Fibroblast of villous mesenchyme (primary cell): ENCODE results near the gene KRT13. TPM values are rescaled to one million over a fixed set of nuclear protein-coding genes. Genes with fewer than 3 reads are reported as not detected.

Experiments used
- DNase-seq: peaks from one replicate; pipeline ENCODE4 v3.0.0-alpha.2; 2010; ENCODE audit warnings: low read depth
- H3K4me3 ChIP-seq: 2 replicates; pipeline ENCODE4 v1.5.1; 2011; ENCODE audit warnings: low read depth, mild to moderate bottlenecking, low read length
- CTCF ChIP-seq: IDR thresholded peaks from 2 replicates; pipeline ENCODE4 v1.5.1; 2012; ENCODE audit warnings: low read depth, mild to moderate bottlenecking, low read length; ENCODE audit not compliant: insufficient read depth
- small RNA-seq: library from RNA; depleted of rRNA; stranded (forward); fragments of <200 nt; gene quantifications from one replicate; pipeline ENCODE3, GENCODE V24; 2012
- total RNA-seq: library from RNA; depleted of rRNA; stranded (reverse); fragments of >200 nt; gene quantifications from 2 replicates; pipeline ENCODE4 v1.2.3, GENCODE V29; 2012

The KRT13 gene
- total RNA-seq, 1 donor, result not detected

DNA sequence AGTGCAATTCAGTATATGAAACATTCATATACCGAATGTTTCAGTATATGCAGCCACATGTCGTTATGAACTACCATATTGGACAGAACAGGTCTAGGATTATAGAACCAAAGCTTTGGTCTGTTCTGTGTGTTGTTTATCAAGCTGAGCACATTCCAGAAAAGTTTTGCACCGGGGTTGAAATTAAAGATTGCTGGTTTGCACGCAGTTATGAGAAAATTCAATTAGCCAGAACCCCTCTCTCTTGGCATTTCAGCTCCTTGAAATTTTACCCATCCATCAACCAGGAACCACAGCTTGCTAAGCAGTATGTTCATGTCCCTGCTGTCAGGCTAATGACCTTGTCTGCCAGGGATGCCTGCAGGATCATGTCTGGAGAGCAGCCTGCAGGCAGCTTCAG lies 47.7 kb downstream of the KRT13 start:
- no peak for TF ChIP-seq CTCF
- DNase-seq, result no peak
- no peak overlapping the region for H3K4me3 ChIP-seq

- no peak overlapping the region for H3K4me3 ChIP-seq
- TF ChIP-seq CTCF, result peak; percentile 19
- no peak for DNase-seq
Measured at GRCh38 chr17:41456204-41456603, 49.2 kb downstream of the KRT13 start.

GRCh38 chr17:41455236-41455635 lies 50.2 kb downstream of the KRT13 start:
- no peak for TF ChIP-seq CTCF
- DNase-seq, result no peak
- H3K4me3 ChIP-seq, result no peak overlapping the region

DNA sequence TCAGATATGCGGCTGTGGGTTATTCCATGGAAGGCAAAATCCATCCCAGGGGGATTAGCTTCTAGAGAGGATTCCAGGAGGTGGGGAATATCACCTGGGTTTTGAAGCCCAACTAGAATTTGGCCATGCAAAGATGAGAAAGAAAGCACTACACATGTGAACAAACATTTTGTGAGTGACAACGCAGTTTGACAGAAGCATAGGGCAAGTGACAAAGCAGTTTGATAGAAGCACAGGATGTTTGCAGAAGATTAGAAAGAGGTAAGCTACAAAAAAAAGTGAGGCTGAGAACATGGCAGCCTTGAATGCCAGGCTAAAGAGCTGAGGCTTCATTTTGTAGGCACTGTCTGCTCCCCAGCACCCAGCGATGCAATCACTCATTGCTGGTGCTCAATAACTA lies 52.3 kb downstream of the KRT13 start:
- no peak for DNase-seq
- H3K4me3 ChIP-seq, result no peak overlapping the region
- TF ChIP-seq CTCF, result no peak

DNA sequence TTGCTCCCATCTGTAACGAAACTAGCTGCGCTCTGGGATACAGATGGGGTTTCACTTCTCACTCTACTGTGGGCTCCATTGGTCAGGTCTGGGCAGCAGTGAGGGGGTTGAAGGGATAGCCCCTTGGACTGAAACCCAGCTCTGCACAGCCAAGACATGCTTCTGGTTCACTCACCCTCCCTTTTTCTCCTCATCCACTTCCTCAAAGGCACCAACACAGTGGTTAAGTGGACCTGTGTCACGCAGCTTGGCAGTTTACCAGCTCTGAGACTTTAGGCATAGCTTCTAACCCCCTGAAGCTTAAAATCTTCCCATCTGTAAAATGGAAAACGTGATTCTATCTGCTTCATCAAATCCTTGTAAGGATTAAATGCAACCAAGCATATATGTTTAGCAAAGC lies 53.1 kb downstream of the KRT13 start:
- no peak for TF ChIP-seq CTCF
- H3K4me3 ChIP-seq, result no peak overlapping the region
- DNase-seq, result no peak

DNA sequence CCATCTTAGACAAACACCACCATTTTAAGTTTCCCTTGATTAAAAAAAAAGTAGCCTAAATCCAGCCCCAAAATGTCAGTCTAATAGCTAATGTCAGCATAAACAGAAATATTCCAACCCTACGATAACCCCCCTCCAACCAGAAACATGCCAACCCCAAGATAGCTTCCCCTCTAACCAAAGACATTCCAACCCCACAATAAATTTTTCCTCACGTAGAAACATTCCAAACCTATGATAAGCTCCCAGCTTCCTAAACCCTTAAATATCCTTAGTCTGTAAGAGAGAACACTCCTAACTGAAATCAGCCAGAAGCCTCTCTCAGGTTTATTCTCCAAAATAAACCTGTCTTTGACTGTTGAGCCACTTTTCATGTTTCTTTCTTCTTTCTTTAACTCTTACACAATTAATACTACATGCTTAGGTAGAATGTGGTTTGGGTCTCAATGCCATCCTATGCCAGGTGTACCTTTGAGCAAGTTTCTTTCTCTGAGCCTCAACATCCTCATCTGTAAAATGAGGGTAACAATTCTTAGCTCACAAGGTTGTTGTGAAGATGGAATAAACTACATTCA lies 54.2 kb downstream of the KRT13 start:
- DNase-seq, result peak; percentile 54

More for the DNA sequence above, 54.2 kb downstream of the KRT13 start:
- TF ChIP-seq CTCF, result no peak
- no peak overlapping the region for H3K4me3 ChIP-seq

Small RNA genes within 50 kb of the gene (small RNA-seq; reads per million reads assigned to genes)
- gene RNU2-32P, result 16.0 reads per million, percentile 92 among the genes with 10 or more reads in this experiment

Other genes starting within 250 kb of the KRT13 start
- not detected in 2 replicates for gene KRTAP9-6, start 240.2 kb downstream of the KRT13 start, total RNA-seq
- gene KRTAP9-7, start 229.9 kb downstream of the KRT13 start, total RNA-seq, result not detected in 2 replicates
- gene KRTAP29-1, start 202.8 kb downstream of the KRT13 start, total RNA-seq, result not detected in 2 replicates
- not detected in 2 replicates for gene KRTAP16-1, start 196.3 kb downstream of the KRT13 start, total RNA-seq
- gene KRTAP17-1, start 189.9 kb downstream of the KRT13 start, total RNA-seq, result not detected in 2 replicates
- not detected in 2 replicates for gene KRT33A, start 154.8 kb downstream of the KRT13 start, total RNA-seq
- under 0.01 and 0.32 TPM in 2 replicates for gene KRT33B, start 135.8 kb downstream of the KRT13 start, total RNA-seq
- 26.7 and 28.9 TPM in 2 replicates for gene KRT34, start 123.3 kb downstream of the KRT13 start, total RNA-seq
- gene KRT31, start 108.0 kb downstream of the KRT13 start, total RNA-seq, result not detected in 2 replicates
- not detected in 2 replicates for gene KRT37, start 81.0 kb downstream of the KRT13 start, total RNA-seq
- gene KRT38, start 64.6 kb downstream of the KRT13 start, total RNA-seq, result under 0.01 TPM in 1 of 2 replicates, not detected in the other
- gene KRT32, start 38.2 kb downstream of the KRT13 start, total RNA-seq, result not detected in 2 replicates
- not detected in 2 replicates for gene KRT35, start 24.5 kb downstream of the KRT13 start, total RNA-seq
- gene KRT36, start 15.7 kb downstream of the KRT13 start, total RNA-seq, result under 0.01 TPM in 2 replicates
- 0.43 and 1.3 TPM in 2 replicates for gene KRT15, start 13.3 kb upstream of the KRT13 start, total RNA-seq
- gene KRT19, start 22.7 kb upstream of the KRT13 start, total RNA-seq, result 579 and 604 TPM in 2 replicates
- not detected in 2 replicates for gene KRT9, start 66.4 kb upstream of the KRT13 start, total RNA-seq
- not detected in 2 replicates for gene KRT14, start 81.3 kb upstream of the KRT13 start, total RNA-seq
- gene KRT16, start 107.2 kb upstream of the KRT13 start, total RNA-seq, result not detected in 2 replicates
- 6.1 and 14.7 TPM in 2 replicates for gene KRT17, start 119.0 kb upstream of the KRT13 start, total RNA-seq
- gene EIF1, start 183.3 kb upstream of the KRT13 start, total RNA-seq, result 82.5 and 85.5 TPM in 2 replicates
- not detected in 2 replicates for gene GAST, start 206.7 kb upstream of the KRT13 start, total RNA-seq
- gene HAP1, start 229.0 kb upstream of the KRT13 start, total RNA-seq, result under 0.01 TPM in 2 replicates